ENCODE results near the gene DCLK2.
A peak's percentile ranks its signal among the peaks of the same experiment; 100 is the strongest.

The DCLK2 gene

GRCh38 chr4:150243932-150244331, 165.7 kb downstream of the DCLK2 start:
- H3K4me3 ChIP-seq (ENCODE audit: low read depth, low read length) = no peak overlapping the region
- TF ChIP-seq HOXA7 (CRISPR knock-in tag; IDR thresholded peaks at IDR 0.05; ENCODE audit: borderline replicate concordance) = no peak
- peak; percentile 68; the same call in 1 of the 2 replicates for TF ChIP-seq ZNF121 (tag by site-specific recombination; IDR thresholded peaks at IDR 0.05)
- no peak overlapping the region for H3K27ac ChIP-seq (ENCODE audit: extremely low read depth, low read depth, low read length)
- ChIA-PET POLR2A (no interaction called here), CTCF (interaction anchor here (0.6 to 4.1 kb wide), 16 partner anchors 9 to 1246 kb away, joined by 3 to 44 read pairs (median 4); no protein-coding TSS in a partner anchor)
- H3K36me3 ChIP-seq (ENCODE audit: control insufficient read depth in 2 of 2, insufficient read depth in 1 of 2, low read length in 2 of 2) = peaks cover 0 to 9% of the 10 kb centered on the region in 2 experiments; a peak in 1 of 3 replicates
- H3K9me3 ChIP-seq (ENCODE audit: control insufficient read depth, insufficient read depth, low read depth, low read length) = no peaks in the 10 kb centered on the region
- peaks cover 7% of the 10 kb centered on the region; the same call in 1 of the 2 replicates for H3K4me1 ChIP-seq (ENCODE audit: control insufficient read depth, insufficient read depth, low read length)

GRCh38 chr4:150244600-150244999, 166.4 kb downstream of the DCLK2 start:
- Histone ChIP-seq H3K4me3 (ENCODE audit: low read depth, low read length) (no peak overlapping the region), H3K27ac (ENCODE audit: extremely low read depth, low read depth, low read length) (no peak overlapping the region), H3K36me3 (ENCODE audit: control insufficient read depth in 2 of 2, insufficient read depth in 1 of 2, low read length in 2 of 2) (peaks cover 0 to 9% of the 10 kb centered on the region in 2 experiments; a peak in 1 of 3 replicates), H3K9me3 (ENCODE audit: control insufficient read depth, insufficient read depth, low read depth, low read length) (no peaks in the 10 kb centered on the region), H3K4me1 (ENCODE audit: control insufficient read depth, insufficient read depth, low read length) (peaks cover 7% of the 10 kb centered on the region; the same call in 1 of the 2 replicates)
- POLR2A ChIA-PET = no interaction called here
- CTCF ChIA-PET = interaction anchor here (0.7 to 4.1 kb wide), 7 partner anchors 35 to 621 kb away, joined by 3 to 44 read pairs (median 4); no protein-coding TSS in a partner anchor
- TF ChIP-seq ZIC2 (tag by site-specific recombination; IDR thresholded peaks at IDR 0.05) (peak; percentile 73), PRDM2 (tag by site-specific recombination; IDR thresholded peaks at IDR 0.05; ENCODE audit: borderline replicate concordance) (no peak), ZNF394 (tag by site-specific recombination; IDR thresholded peaks at IDR 0.05; ENCODE audit: borderline replicate concordance) (no peak), ZNF138 (tag by site-specific recombination; IDR thresholded peaks at IDR 0.05; ENCODE audit: borderline replicate concordance) (no peak), ZNF571 (tag by site-specific recombination; IDR thresholded peaks at IDR 0.05) (no peak), SETDB1 (IDR thresholded peaks at IDR 0.05; ENCODE audit: insufficient read length, low read length) (no peak), ZBTB44 (tag by site-specific recombination; IDR thresholded peaks at IDR 0.05) (peak; percentile 57; the same call in 1 of the 2 replicates), ZNF610 (tag by site-specific recombination; IDR thresholded peaks at IDR 0.05; ENCODE audit: borderline replicate concordance) (no peak), ZNF341 (tag by site-specific recombination; IDR thresholded peaks at IDR 0.05; ENCODE audit: low read depth) (no peak), ZNF157 (tag by site-specific recombination; IDR thresholded peaks at IDR 0.05) (no peak), ZNF600 (tag by site-specific recombination; IDR thresholded peaks at IDR 0.05) (no peak), PRDM6 (tag by site-specific recombination; IDR thresholded peaks at IDR 0.05) (peak; percentile 86), ZNF843 (tag by site-specific recombination; IDR thresholded peaks at IDR 0.05) (peak; percentile 73), ZEB2 (tag by site-specific recombination; IDR thresholded peaks at IDR 0.05) (peak; percentile 44; the same call in 1 of the 2 replicates), ZNF24 (tag by site-specific recombination; IDR thresholded peaks at IDR 0.05) (peak; percentile 34; the same call in 1 of the 2 replicates), ZFP41 (tag by site-specific recombination; IDR thresholded peaks at IDR 0.05; ENCODE audit: borderline replicate concordance) (no peak), ZBTB8A (tag by site-specific recombination; IDR thresholded peaks at IDR 0.05) (0 out of 2 replicates have a peak, but pooled peaks have one; percentile 6), TCF7L2 (IDR thresholded peaks at IDR 0.05; ENCODE audit: borderline replicate concordance, low read depth, low read length) (0 out of 2 replicates have a peak, but pooled peaks have one; percentile 35), FEZF1 (tag by site-specific recombination; IDR thresholded peaks at IDR 0.05) (peak; percentile 75), IKZF3 (tag by site-specific recombination; IDR thresholded peaks at IDR 0.05) (0 out of 2 replicates have a peak, but pooled peaks have one; percentile 53), ZNF530 (tag by site-specific recombination; IDR thresholded peaks at IDR 0.05; ENCODE audit: low read depth) (no peak), ZNF776 (tag by site-specific recombination; IDR thresholded peaks at IDR 0.05; ENCODE audit: borderline replicate concordance) (no peak)
- TF ChIP-seq, protein P1, sequence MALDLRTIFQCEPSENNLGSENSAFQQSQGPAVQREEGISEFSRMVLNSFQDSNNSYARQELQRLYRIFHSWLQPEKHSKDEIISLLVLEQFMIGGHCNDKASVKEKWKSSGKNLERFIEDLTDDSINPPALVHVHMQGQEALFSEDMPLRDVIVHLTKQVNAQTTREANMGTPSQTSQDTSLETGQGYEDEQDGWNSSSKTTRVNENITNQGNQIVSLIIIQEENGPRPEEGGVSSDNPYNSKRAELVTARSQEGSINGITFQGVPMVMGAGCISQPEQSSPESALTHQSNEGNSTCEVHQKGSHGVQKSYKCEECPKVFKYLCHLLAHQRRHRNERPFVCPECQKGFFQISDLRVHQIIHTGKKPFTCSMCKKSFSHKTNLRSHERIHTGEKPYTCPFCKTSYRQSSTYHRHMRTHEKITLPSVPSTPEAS (tag by site-specific recombination; IDR thresholded peaks at IDR 0.05) = 0 out of 2 replicates have a peak, but pooled peaks have one; percentile 30
